SK-N-MC (cell line): ENCODE data around the gene SLC39A11.
"Not testable (repeated sequence)": the region's sequence is repeated elsewhere in the genome, so short reads cannot be mapped to it uniquely, and the experiment has no call there.

Experiments used
- DNase-seq: peaks from one replicate; pipeline ENCODE4 v3.0.0-alpha.2; 2011; ENCODE audit warnings: low read depth, low spot score
- H3K27ac ChIP-seq: fragments of 200-600 bp; sonication (generic); 2 replicates; pipeline ENCODE4 v1.5.1; 2016; ENCODE audit warnings: mixed run types
- H3K36me3 ChIP-seq: fragments of 200-600 bp; sonication (generic); 2 replicates; pipeline ENCODE4 v1.6.1; 2017; ENCODE audit warnings: antibody characterized with exemption, low read length, mixed read lengths; ENCODE audit not compliant: insufficient read depth
- H3K4me3 ChIP-seq: fragments of 200-600 bp; sonication (generic); 2 replicates; pipeline ENCODE4 v1.5.1; 2016
- H3K9ac ChIP-seq: fragments of 200-600 bp; sonication (generic); 2 replicates; pipeline ENCODE4 v1.8.0; 2017; ENCODE audit warnings: mixed run types, mixed read lengths; ENCODE audit not compliant: insufficient read length
- H3K9me3 ChIP-seq: fragments of 200-600 bp; sonication (generic); 2 replicates; pipeline ENCODE4 v1.6.1; 2017; ENCODE audit warnings: low read depth, mild to moderate bottlenecking, antibody characterized with exemption, low read length, moderate library complexity, mixed read lengths
- EZH2 ChIP-seq: fragments of 200-600 bp; sonication (generic); IDR thresholded peaks from one replicate; pipeline ENCODE4 v1.6.1; 2017; ENCODE audit warnings: antibody characterized with exemption
- FOXP2 ChIP-seq: optimal IDR thresholded peaks from 2 replicates; pipeline ENCODE3; 2011; ENCODE audit warnings: mild to moderate bottlenecking, moderate library complexity; ENCODE audit not compliant: insufficient read depth; ENCODE audit errors: extremely low read length, control extremely low read depth
- POLR2AphosphoS5 ChIP-seq: IDR thresholded peaks from 2 replicates; pipeline ENCODE4 v1.6.1; 2012; ENCODE audit warnings: mild to moderate bottlenecking, low read depth, low read length, borderline replicate concordance

SLC39A11 gene

GRCh38 chr17:72644492-72644891, 448.0 kb downstream of the SLC39A11 start:
- no peak overlapping the region for H3K27ac ChIP-seq
- no peak overlapping the region for H3K9ac ChIP-seq
- no peak for DNase-seq
- H3K9me3 ChIP-seq = no peaks in the 10 kb centered on the region
- no peak overlapping the region for H3K4me3 ChIP-seq
- no peaks in the 10 kb centered on the region for H3K36me3 ChIP-seq
- no peak for TF ChIP-seq POLR2AphosphoS5
- TF ChIP-seq EZH2 = no peak

- no peak overlapping the region for H3K4me3 ChIP-seq
- no peaks in the 10 kb centered on the region for H3K36me3 ChIP-seq
- no peak for TF ChIP-seq FOXP2
- TF ChIP-seq EZH2 = no peak
- no peak for TF ChIP-seq POLR2AphosphoS5
- DNase-seq = no peak
- H3K27ac ChIP-seq = no peak overlapping the region
- H3K9ac ChIP-seq = no peak overlapping the region
- no peaks in the 10 kb centered on the region for H3K9me3 ChIP-seq
Observed at GRCh38 chr17:72643575-72644216, 448.8 kb downstream of the SLC39A11 start.

- TF ChIP-seq POLR2AphosphoS5 = no peak
- no peak for TF ChIP-seq FOXP2
- no peak overlapping the region for H3K27ac ChIP-seq
- no peaks in the 10 kb centered on the region for H3K9me3 ChIP-seq
- H3K4me3 ChIP-seq = no peak overlapping the region
- no peak overlapping the region for H3K9ac ChIP-seq
- no peak for DNase-seq
- no peaks in the 10 kb centered on the region for H3K36me3 ChIP-seq
Observed at GRCh38 chr17:72642720-72643119, 449.8 kb downstream of the SLC39A11 start.

GRCh38 chr17:72640415-72641165, 451.9 kb downstream of the SLC39A11 start:
- Histone ChIP-seq H3K9me3 (no peaks in the 10 kb centered on the region), H3K27ac (no peak overlapping the region), H3K36me3 (no peaks in the 10 kb centered on the region), H3K4me3 (no peak overlapping the region), H3K9ac (no peak overlapping the region)
- no peak for TF ChIP-seq POLR2AphosphoS5
- no peak for TF ChIP-seq EZH2
- TF ChIP-seq FOXP2 = no peak
- no peak for DNase-seq

GRCh38 chr17:72639711-72640110, 452.8 kb downstream of the SLC39A11 start:
- DNase-seq = no peak
- Histone ChIP-seq H3K27ac (no peak overlapping the region), H3K4me3 (no peak overlapping the region), H3K36me3 (no peaks in the 10 kb centered on the region), H3K9me3 (no peaks in the 10 kb centered on the region), H3K9ac (no peak overlapping the region)
- TF ChIP-seq FOXP2 (no peak), POLR2AphosphoS5 (no peak), EZH2 (no peak)

GRCh38 chr17:72638932-72639331, 453.6 kb downstream of the SLC39A11 start:
- not testable (repeated sequence) for DNase-seq, H3K4me3 ChIP-seq, H3K9ac ChIP-seq, H3K36me3 ChIP-seq, H3K9me3 ChIP-seq, H3K27ac ChIP-seq

GRCh38 chr17:72635034-72635635, 457.4 kb downstream of the SLC39A11 start:
- no peak for TF ChIP-seq POLR2AphosphoS5
- no peak for TF ChIP-seq EZH2
- TF ChIP-seq FOXP2 = no peak
- Histone ChIP-seq H3K9me3 (no peaks in the 10 kb centered on the region), H3K9ac (no peak overlapping the region), H3K27ac (no peak overlapping the region), H3K4me3 (no peak overlapping the region), H3K36me3 (no peaks in the 10 kb centered on the region)
- DNase-seq = no peak

GRCh38 chr17:72634621-72635020, 457.9 kb downstream of the SLC39A11 start:
- Histone ChIP-seq H3K4me3 (no peak overlapping the region), H3K9me3 (no peaks in the 10 kb centered on the region), H3K27ac (no peak overlapping the region), H3K9ac (no peak overlapping the region), H3K36me3 (no peaks in the 10 kb centered on the region)
- TF ChIP-seq POLR2AphosphoS5 (no peak), FOXP2 (no peak), EZH2 (no peak)
- no peak for DNase-seq
